Large intestine (tissue), 3 donors: ENCODE results near the gene PCBP2. TPM values are rescaled to one million over a fixed set of nuclear protein-coding genes. Genes with fewer than 3 reads are reported as not detected.

ENCODE experiments used
- DNase-seq, 2 donors: peaks; one replicate each; pipeline versions ENCODE4 v3.0.0 to v3.0.0-alpha.2; 2013
- H3K27ac ChIP-seq: one replicate; pipeline ENCODE4 v1.5.1; 2013; ENCODE audit warnings: low read length
- H3K27me3 ChIP-seq: 2 replicates; pipeline ENCODE4 v1.6.1; 2013; ENCODE audit warnings: low read length; ENCODE audit not compliant: control insufficient read depth, insufficient read depth
- H3K36me3 ChIP-seq: 2 replicates; pipeline ENCODE4 v1.6.1; 2013; ENCODE audit warnings: low read length; ENCODE audit not compliant: control insufficient read depth, insufficient read depth
- H3K4me1 ChIP-seq: one replicate; pipeline ENCODE4 v1.6.1; 2013; ENCODE audit warnings: low read length; ENCODE audit not compliant: control insufficient read depth, insufficient read depth
- H3K4me3 ChIP-seq: one replicate; pipeline ENCODE4 v1.5.1; 2013; ENCODE audit warnings: low read length
- H3K9me3 ChIP-seq: one replicate; pipeline ENCODE4 v1.6.1; 2013; ENCODE audit warnings: mild to moderate bottlenecking, low read depth, low read length, moderate library complexity; ENCODE audit not compliant: control insufficient read depth
- WGBS: methylation state at CpG from one replicate; pipeline ENCODE4 v1.1.5; 2013; ENCODE audit warnings: low lambda C conversion rate; ENCODE audit not compliant: insufficient coverage; 5-methylcytosine and 5-hydroxymethylcytosine counted together
- polyA plus RNA-seq: library from polyadenylated mRNA; unstranded; fragments of 120-200 nt; gene quantifications from one replicate; pipeline ENCODE4 v1.2.1, GENCODE V29; 2013

Gene PCBP2
- polyA plus RNA-seq, 1 donor = 765 TPM

DNA sequence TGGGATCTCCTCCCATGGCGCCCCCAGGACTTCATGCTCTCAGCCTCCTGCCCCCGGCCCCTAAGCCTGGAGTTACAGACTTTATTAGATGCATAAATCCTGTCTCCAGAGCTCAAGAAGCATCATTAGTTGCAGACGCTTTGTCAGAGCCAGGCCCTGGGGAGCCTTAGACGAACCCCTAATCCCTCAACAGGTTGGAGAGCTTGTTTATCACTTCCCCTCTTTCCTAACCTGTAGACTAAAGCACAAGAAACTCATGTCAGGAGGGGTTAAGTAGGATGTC, 55.6 kb downstream of the PCBP2 start:
- WGBS = no CpG with 5 or more reads among the region's 4 CpGs
- no peak overlapping the region for H3K27ac ChIP-seq

GRCh38 chr12:53508534-53509170, 56.8 kb downstream of the PCBP2 start:
- Histone ChIP-seq H3K4me1 (peaks cover 2% of the 10 kb centered on the region), H3K27me3 (no peaks in the 10 kb centered on the region), H3K27ac (no peak overlapping the region), H3K4me3 (no peak overlapping the region), H3K36me3 (peaks cover 63% of the 10 kb centered on the region), H3K9me3 (no peaks in the 10 kb centered on the region)
- peak; percentile 76 to 80 for DNase-seq
- no CpG with 5 or more reads among the region's 7 CpGs for WGBS

More for the DNA sequence above, 55.6 kb downstream of the PCBP2 start:
- Histone ChIP-seq H3K4me3 (no peak overlapping the region), H3K36me3 (peaks cover 59% of the 10 kb centered on the region), H3K4me1 (peaks cover 2% of the 10 kb centered on the region), H3K9me3 (no peaks in the 10 kb centered on the region), H3K27me3 (no peaks in the 10 kb centered on the region)
- no peak for DNase-seq

DNA sequence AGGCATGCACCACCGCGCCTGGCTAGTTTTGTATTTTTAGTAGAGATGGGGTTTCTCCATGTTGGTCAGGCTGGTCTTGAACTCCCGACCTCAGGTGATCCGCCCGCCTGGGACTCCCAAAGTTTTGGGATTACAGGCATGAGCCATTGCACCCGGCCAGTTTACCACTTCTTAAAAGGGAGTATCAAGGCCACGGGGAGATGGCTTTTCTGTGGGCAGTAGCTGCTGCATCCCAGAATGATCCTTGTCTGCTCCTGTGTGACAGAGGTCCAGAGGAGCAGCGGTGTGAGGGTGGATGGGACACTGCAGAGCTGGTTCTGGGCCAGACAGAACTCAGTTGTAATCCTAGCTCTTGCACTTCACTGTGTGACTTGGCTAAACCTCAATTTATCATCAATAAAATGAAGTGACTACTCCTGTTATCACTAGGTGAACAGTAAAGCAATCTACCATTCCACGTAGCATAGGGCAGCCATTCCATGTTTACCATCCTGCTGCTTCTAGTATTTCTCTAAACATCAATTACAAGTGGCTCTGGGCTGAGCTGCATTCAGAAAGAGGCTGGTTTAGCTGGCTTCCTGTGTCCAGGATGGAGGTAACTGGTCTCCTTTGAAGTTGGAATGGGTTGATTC, 58.4 kb downstream of the PCBP2 start:
- Histone ChIP-seq H3K27me3 (no peaks in the 10 kb centered on the region), H3K9me3 (no peaks in the 10 kb centered on the region), H3K27ac (no peak overlapping the region), H3K4me3 (no peak overlapping the region), H3K36me3 (peaks cover 64% of the 10 kb centered on the region), H3K4me1 (peaks cover 2% of the 10 kb centered on the region)
- no CpG with 5 or more reads among the region's 9 CpGs for WGBS
- DNase-seq = no peak

GRCh38 chr12:53513712-53514410, 62.0 kb downstream of the PCBP2 start:
- Histone ChIP-seq H3K36me3 (peaks cover 76% of the 10 kb centered on the region), H3K27me3 (no peaks in the 10 kb centered on the region), H3K4me1 (no peaks in the 10 kb centered on the region), H3K9me3 (no peaks in the 10 kb centered on the region), H3K27ac (no peak overlapping the region), H3K4me3 (no peak overlapping the region)
- no peak for DNase-seq
- WGBS = no CpG with 5 or more reads among the region's 6 CpGs

DNA sequence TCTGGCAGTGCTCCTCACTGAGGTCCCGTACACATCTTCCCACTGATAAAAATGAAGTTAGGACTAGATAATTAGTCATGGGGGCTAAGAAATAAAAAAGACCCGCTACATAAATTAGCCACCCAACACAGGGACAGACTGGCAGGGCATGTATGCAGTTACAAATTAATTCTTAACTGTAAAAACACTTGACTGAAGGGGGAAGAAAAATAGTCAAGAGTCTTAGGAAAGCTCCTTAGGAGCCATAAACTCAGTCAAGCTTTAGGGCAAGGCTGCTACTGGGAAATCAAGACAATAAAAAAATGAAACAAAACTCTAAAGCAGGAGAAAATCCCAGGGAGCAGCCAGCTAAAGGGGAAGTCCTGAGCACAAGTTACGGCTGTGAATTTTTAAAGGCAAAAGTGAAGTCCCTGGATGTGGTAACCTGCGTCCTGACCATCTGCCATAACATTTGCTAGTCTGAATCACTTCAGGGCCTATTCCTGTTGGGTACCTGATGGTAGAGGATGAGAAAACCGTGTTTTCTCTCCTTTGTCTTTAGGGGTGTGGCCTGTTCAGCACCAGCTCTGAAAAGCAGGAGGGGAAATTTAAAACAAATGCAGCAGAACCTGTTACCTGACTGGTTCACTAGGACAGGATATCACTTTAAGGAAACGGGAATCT, 62.9 kb downstream of the PCBP2 start:
- no peak for DNase-seq
- Histone ChIP-seq H3K36me3 (peaks cover 84% of the 10 kb centered on the region), H3K4me1 (no peaks in the 10 kb centered on the region), H3K4me3 (no peak overlapping the region), H3K27me3 (no peaks in the 10 kb centered on the region), H3K27ac (no peak overlapping the region), H3K9me3 (no peaks in the 10 kb centered on the region)
- 93% methylated on average over 3 of the region's 6 CpGs for WGBS

DNA sequence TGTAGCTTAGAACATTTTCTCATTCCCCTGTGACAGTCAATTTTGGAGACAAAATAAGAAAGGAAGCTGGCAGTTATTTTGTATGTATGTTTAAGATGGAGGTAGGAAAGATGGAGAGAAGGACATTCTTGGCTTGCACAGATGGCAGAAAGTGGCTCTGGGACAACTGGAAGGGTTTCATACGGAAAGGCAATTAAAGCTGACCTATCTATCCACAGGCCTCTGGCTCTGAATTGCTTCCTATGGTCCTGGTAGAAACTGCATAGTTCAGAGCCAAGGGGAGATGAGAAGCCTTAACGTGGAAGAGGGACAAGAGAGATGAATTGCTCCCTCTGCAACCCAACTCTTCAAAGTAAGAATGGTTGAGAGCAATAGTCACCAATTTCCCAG, 63.4 kb downstream of the PCBP2 start:
- no CpG with 5 or more reads among the region's 2 CpGs for WGBS
- H3K27ac ChIP-seq = no peak overlapping the region
- H3K27me3 ChIP-seq = no peaks in the 10 kb centered on the region
- DNase-seq = no peak
- peaks cover 87% of the 10 kb centered on the region for H3K36me3 ChIP-seq
- no peaks in the 10 kb centered on the region for H3K4me1 ChIP-seq
- no peaks in the 10 kb centered on the region for H3K9me3 ChIP-seq
- H3K4me3 ChIP-seq = no peak overlapping the region

DNA sequence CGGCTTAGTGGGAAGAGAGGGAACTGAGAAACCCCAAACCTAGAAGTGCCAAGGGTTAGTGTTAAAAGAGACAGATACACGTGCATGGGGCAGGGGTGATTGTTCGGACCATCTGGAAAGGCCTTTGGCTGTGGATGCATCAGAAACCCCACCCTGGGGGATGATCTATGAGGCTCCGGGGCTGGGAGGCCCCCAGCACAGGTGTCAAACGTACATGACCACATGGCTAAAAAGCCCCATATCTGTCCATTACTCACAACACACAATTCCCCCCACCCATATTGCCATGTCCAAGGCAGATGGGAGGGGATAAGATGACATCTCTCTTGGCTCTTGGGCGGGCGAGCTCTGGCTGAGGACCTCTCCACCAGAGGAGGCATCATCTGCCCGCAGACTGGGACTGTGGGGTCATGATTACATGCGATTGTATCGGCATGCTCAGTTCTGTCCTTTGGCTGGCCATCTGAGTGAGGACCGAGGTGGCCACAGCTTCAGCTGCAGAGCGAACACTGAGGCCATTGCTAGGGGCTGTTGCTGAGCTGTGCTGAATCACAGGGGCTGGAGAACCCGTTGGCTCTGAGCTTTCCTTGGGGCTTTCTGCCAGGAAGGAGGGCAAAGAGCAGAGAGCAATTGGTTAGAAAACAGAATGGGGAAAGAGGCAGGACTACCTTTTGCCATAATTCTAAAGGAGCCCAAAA, 65.0 kb downstream of the PCBP2 start:
- Histone ChIP-seq H3K4me1 (no peaks in the 10 kb centered on the region), H3K27ac (no peak overlapping the region), H3K27me3 (no peaks in the 10 kb centered on the region), H3K4me3 (no peak overlapping the region), H3K9me3 (no peaks in the 10 kb centered on the region), H3K36me3 (peaks cover 91% of the 10 kb centered on the region)
- no peak for DNase-seq
- WGBS = no CpG with 5 or more reads among the region's 13 CpGs

DNA sequence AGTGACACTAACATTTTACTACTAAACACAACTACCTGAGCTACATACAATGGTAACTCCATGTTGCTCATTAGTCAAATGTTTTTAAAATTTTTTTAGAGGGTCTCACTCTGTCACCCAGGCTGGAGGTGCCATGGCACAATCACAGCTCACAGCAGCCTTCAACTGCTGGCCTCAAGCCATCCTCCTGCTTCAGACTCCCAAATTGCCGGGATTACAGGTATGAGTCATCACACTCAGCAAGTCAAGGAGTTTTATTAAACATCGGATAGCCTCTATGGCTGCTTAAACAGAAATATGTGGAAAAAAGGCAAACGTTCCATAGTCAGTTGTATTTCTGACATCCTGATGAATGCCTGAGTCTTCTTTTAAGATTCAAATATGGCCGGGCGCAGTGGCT, 66.5 kb downstream of the PCBP2 start:
- no CpG with 5 or more reads among the region's 5 CpGs for WGBS
- H3K9me3 ChIP-seq = no peaks in the 10 kb centered on the region
- H3K27me3 ChIP-seq = no peaks in the 10 kb centered on the region
- no peak for DNase-seq
- no peaks in the 10 kb centered on the region for H3K4me1 ChIP-seq
- no peak overlapping the region for H3K27ac ChIP-seq
- peaks cover 90% of the 10 kb centered on the region for H3K36me3 ChIP-seq
- H3K4me3 ChIP-seq = no peak overlapping the region

- Histone ChIP-seq H3K4me3 (no peak overlapping the region), H3K27me3 (no peaks in the 10 kb centered on the region), H3K27ac (no peak overlapping the region), H3K9me3 (no peaks in the 10 kb centered on the region), H3K4me1 (no peaks in the 10 kb centered on the region), H3K36me3 (peaks cover 75% of the 10 kb centered on the region)
- no peak for DNase-seq
- WGBS = 100% methylated on average over 1 of the region's 3 CpGs
Observed at GRCh38 chr12:53523131-53523530, 71.2 kb downstream of the PCBP2 start.

DNA sequence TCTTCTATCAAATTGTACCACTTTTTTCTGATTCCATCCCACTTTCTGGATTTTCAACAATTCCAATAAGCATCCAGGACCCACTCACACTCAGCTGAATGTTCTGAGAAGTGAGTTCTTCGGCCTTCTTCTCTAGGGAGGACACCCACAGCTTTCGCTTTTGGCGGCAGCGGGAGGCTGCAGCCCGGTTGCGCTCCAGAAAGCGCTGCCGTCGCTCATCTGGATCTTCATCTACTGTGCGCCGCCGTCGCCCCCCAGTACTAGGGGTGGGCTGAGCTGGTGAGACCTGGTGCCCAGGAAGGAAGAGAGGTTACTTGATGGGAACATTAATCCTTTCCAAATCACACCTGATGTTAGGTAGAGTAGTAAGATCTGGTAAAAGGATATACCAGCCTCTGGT, 72.6 kb downstream of the PCBP2 start:
- peaks cover 69% of the 10 kb centered on the region for H3K36me3 ChIP-seq
- no CpG with 5 or more reads among the region's 13 CpGs for WGBS

More for the DNA sequence above, 72.6 kb downstream of the PCBP2 start:
- DNase-seq = no peak
- Histone ChIP-seq H3K27me3 (no peaks in the 10 kb centered on the region), H3K4me1 (no peaks in the 10 kb centered on the region), H3K9me3 (no peaks in the 10 kb centered on the region), H3K27ac (no peak overlapping the region), H3K4me3 (no peak overlapping the region)
